Skin epidermis (tissue), 12 donors: ENCODE results near the gene FSCN2.

Experiments used
- H3K27ac ChIP-seq, 21 experiments: fragments of 200-600 bp; sonication (generic) in 11 of 21; one replicate each; pipeline ENCODE4 v1.5.0; 2020; ENCODE audit warnings: mild to moderate bottlenecking in 3 of 21, inconsistent platforms in 2 of 21, moderate library complexity in 2 of 21
- H3K4me3 ChIP-seq, 7 experiments: fragments of 200-600 bp; sonication (generic) in 2 of 7; one replicate each; pipeline ENCODE4 v1.5.0; 2020; ENCODE audit warnings: inconsistent platforms in 2 of 7, mild to moderate bottlenecking in 2 of 7, moderate library complexity in 1 of 7

Gene FSCN2, protein sequence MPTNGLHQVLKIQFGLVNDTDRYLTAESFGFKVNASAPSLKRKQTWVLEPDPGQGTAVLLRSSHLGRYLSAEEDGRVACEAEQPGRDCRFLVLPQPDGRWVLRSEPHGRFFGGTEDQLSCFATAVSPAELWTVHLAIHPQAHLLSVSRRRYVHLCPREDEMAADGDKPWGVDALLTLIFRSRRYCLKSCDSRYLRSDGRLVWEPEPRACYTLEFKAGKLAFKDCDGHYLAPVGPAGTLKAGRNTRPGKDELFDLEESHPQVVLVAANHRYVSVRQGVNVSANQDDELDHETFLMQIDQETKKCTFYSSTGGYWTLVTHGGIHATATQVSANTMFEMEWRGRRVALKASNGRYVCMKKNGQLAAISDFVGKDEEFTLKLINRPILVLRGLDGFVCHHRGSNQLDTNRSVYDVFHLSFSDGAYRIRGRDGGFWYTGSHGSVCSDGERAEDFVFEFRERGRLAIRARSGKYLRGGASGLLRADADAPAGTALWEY

GRCh38 chr17:81527591-81528383, at the start of gene FSCN2:
Gene FSCN2, plus strand, starts transcription at chr17:81528377. Its CDS starts 155 bp downstream, at chr17:81528532.
- no peak within 1 kb of the TSS for H3K4me3 ChIP-seq
- H3K27ac ChIP-seq: no peak within 1 kb of the TSS

DNA sequence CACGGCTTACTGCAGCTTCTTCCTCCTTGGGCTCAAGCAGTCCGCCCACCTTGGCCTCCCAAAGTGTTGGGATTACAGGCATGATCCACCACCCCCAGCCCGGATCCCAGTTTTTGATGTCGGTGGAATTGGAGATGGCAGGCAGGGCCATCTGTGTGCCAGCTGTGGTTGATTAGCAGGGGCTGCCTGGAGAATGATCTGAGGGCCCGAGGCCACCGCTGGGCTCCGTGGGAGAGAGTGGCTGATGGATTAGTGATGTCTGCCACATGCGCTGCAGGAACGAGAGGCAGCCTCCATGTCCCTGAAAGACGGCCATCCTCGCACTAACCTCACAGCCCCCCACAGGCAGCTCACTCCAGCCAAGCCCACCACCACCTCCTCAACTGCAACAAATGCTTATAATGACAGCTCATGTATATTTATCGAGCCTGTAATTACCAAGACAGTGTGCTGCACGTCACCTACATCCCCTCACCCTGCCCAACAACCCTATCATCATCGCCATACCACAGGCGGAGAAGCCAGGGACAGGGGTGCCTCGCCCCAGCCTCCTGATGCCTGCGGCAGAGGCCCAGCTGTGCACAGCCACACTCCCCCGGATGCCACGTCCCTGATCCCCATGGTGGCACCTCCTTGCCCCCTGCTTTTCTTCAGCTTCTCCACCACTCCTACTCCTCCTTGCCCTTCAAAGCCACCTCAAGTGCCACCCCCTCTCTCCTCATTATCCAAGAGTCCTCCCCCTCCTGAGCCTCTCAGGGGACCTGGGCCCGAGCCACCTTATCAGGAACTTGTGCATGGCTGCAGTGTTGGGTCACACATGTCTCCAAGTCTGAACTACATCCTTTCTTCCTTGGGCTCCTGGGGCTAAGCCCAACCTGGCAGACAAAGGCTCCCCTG, 48.8 kb upstream of the FSCN2 start:
- no peak overlapping the region for H3K4me3 ChIP-seq
- H3K27ac ChIP-seq: peak overlapping the region in 1 of 21 experiments; percentile 11

- no peak overlapping the region for H3K27ac ChIP-seq
- H3K4me3 ChIP-seq: peak overlapping the region in 1 of 7 experiments; percentile 34
Observed at GRCh38 chr17:81480140-81481072, 47.8 kb upstream of the FSCN2 start.

- Histone ChIP-seq H3K4me3 (peak overlapping the region; percentile 3 to 34 (median 23)), H3K27ac (peak overlapping the region in 1 of 21 experiments; percentile 78)
Observed at GRCh38 chr17:81481073-81481799, 46.9 kb upstream of the FSCN2 start.

DNA sequence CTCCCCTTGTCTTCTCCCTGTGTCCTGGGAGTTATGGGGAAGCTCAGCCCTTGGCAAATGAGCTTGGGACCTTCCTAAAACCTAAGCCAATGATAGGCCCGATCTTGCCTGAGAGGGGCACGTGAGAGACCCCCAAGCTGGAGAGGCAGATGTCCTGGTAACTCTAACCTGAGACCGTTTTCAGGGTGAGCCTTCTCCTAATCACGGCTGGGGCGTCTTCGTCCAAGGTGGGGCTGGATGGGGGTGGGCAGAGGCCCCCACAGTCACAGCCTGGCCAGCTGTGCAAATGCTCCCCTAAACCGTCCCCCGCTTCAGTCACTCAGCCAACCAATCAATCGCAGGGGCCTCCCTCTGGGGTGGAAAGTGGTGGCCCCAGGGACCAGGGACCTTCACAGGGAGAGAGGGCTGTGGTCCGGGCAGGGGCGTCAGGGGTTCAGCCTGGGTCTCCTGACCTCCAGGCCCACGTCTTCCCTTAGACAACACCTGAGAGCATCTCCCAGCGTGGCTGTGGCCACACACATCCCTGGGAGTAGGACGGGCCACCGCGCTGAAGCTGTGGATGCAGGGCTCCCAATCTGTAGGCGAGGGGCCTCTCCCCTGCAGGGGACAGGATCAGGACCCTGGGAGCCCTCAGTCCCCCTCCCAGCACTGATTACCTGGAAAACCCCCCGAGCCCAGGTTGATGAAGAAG, 46.2 kb upstream of the FSCN2 start:
- H3K4me3 ChIP-seq: peak overlapping the region; percentile 3 to 34 (median 23)

GRCh38 chr17:81482673-81483072, 45.5 kb upstream of the FSCN2 start:
- H3K27ac ChIP-seq: no peak overlapping the region
- H3K4me3 ChIP-seq: no peak overlapping the region

More for the DNA sequence above, 46.2 kb upstream of the FSCN2 start:
- H3K27ac ChIP-seq: peak overlapping the region in 1 of 21 experiments; percentile 78

DNA sequence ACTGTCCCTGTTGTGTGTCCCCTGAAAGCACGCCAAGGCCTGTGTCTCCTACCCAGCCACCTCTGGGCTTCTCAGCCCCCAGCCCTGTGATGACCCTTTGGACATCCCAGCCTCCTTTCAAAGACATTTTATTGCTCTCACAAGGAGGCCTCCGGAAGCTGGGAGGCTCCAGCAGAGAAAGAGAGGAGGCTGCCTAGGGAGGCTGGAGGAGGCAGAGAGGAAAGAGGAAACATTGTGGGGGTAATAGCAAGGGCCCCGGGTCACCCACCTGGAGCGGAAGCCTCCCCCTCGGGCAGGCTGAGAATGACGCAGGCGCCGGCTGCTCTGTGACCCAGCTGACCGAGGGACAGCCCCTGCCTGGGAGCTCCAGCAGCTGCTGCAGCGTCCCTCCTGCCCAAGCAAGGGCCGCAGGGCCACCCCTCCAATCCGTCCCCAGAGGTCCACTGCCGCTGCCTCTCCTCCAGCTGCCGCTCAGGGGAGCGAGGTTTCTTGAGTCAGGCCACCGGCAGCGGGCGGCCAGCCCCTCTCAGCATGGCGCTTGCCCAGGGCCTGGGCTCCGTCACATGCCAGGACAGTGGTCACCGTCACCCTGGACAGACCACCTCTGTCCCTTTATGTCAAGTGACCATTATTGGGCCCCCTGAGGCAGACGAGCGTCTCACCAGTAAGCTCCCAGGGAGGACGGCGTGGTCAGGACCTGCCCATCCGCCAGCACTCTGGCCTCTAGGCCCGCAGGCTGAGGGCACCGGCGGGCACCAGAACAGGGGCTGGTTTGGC, 44.9 kb upstream of the FSCN2 start:
- Histone ChIP-seq H3K4me3 (peak overlapping the region in 2 of 7 experiments; percentile 17 to 23), H3K27ac (no peak overlapping the region)

- Histone ChIP-seq H3K27ac (peak overlapping the region in 1 of 21 experiments; percentile 7), H3K4me3 (peak overlapping the region in 6 of 7 experiments; percentile 17 to 41 (median 28))
Observed at GRCh38 chr17:81483862-81484194, 44.3 kb upstream of the FSCN2 start.

DNA sequence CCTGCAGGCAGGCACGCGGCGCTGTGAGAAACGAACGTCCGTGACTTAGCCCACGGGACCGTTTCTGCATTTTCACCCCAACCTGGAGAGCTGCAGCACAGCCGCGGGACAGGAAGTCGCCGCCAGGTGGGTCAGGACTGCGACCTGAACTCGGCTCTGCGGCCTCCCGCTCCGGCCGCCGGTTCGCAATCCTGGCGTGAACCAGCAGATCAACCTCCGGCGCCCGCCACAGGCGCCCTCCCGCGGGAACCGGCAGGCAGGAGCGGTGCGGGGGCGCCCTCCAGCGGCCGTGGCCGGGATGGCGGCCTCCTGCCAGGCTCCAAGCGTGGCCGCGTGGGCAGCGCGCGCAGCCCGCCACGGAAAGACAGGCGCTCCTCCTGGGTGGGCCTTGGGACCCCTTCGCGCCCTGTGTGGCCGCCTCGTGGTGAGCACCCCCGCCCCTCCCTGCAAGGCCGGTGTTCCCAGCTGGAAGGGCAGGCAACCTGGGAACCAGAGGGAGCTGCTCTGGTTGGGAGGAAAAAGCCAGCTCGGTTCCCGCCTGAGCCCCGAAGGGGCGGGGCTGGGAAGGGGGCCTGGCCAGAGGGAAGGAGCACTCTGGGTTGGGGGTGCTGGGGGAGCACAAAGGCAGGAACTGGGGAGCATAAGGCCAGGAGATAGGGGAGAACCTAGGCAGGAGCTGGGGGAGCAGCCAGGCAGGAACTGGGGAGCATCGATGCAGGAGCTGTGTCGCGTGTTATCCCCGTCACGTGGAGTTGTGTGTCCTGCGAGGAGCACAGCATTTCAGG, 43.8 kb upstream of the FSCN2 start:
- H3K27ac ChIP-seq: peak overlapping the region in 2 of 21 experiments; percentile 7 to 25
- peak overlapping the region in 6 of 7 experiments; percentile 17 to 41 (median 28) for H3K4me3 ChIP-seq

DNA sequence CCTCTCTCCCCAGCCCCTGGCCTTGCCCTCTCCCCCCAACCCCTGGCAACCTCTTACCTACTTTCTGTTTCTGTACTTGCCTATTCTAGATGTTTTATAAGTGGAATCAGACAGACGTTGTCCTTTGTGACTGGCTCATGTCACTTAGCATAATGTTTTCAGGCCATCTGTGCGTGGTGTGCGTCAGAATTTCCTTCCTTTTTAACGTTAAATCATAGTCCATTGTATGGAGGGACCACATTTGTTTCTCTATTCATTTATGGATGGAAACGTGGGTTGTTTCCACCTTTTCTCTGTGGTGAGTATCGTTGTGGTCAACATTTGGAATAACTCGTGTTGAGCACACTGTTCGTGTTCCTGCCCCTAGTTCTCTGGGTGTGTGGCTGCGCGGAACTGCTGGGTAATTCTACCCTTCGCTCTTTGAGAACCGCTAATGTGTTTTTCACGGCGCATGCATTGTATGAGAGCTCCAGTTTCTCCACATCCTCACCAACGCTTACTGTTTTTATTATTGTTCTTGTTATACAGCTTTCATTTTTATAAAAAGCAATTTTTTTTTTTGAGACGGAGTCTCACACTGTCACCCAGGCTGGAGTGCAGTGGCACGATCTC, 41.9 kb upstream of the FSCN2 start:
- Histone ChIP-seq H3K27ac (no peak overlapping the region), H3K4me3 (no peak overlapping the region)

DNA sequence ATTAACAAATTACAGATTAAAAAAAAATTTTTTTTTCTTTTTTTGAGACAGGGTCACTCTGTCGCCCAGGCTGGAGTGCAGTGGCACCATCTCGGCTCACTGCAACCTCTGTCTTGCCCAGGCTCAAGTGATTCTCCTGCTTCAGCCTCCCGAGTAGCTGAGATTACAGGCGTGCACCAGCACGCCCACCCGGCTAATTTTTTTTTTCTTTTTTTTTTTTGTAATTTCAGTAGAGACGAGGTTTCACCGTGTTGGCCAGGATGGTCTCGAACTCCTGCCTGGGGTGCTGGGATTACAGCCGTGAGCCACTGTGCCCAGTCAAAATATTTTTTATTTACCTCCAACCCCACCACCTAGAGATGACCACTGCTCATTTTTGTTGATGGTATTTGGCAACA, 41.1 kb upstream of the FSCN2 start:
- H3K27ac ChIP-seq: no peak overlapping the region
- peak overlapping the region in 2 of 7 experiments; percentile 29 to 48 for H3K4me3 ChIP-seq

DNA sequence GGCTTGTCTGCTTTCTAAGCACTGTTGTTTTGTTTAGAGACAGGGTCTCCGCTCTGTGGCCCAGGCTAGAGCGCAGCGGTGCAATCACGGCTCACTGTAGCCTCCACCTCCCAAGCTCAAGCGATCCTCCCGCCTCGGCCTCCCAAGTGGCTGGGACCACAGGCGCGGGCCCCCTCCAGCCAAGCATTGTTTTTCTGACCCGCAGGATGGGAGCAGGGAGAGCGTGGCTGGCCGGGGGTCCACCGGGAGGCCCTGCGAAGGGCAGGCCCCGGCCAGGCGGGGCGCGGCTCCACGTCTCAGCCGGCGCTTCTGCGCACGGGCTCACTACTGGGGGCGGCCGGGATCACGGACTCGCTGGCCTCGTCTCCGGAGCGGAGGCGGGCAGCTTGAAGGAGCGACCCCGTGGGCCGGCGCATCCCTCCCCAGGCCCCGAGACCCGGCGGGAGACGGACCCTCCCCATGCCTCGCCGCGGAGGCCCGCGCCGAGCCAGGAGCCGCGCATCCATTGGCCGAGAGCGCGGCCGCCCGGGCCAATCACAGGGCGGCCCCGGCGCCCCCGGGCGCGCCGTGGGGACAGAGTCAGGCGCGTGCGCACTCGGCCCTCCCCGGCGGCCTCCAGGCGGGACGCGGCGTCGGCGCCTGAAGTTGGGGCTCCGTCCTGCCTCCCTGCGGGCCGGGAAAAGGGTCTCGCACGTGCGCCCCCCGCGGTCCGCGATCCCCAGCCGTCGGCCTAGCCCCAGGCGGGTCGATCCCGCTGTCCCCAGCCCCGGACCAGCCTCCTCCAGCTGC, 40.5 kb upstream of the FSCN2 start:
- Histone ChIP-seq H3K4me3 (peak overlapping the region; percentile 29 to 58 (median 51)), H3K27ac (peak overlapping the region; percentile 19 to 95 (median 87))

GRCh38 chr17:81488276-81488860, 39.8 kb upstream of the FSCN2 start:
- peak overlapping the region; percentile 19 to 95 (median 87) for H3K27ac ChIP-seq
- peak overlapping the region; percentile 29 to 58 (median 51) for H3K4me3 ChIP-seq
